GM12878 (cell line): ENCODE results near the gene FUBP1. TPM values are rescaled to one million over a fixed set of nuclear protein-coding genes. Genes with fewer than 3 reads are reported as not detected.
A peak's percentile ranks its signal among the peaks of the same experiment; 100 is the strongest.
"Not testable (repeated sequence)": the region's sequence is repeated elsewhere in the genome, so short reads cannot be mapped to it uniquely, and the experiment has no call there.

Experiments
- ATAC-seq: fragments of 200-7000 bp; cut with Tn5 transposase; 3 replicates; pipeline ENCODE4 v1.9.1; 2020; ENCODE audit warnings: mild to moderate bottlenecking, moderate library complexity
- BruUV-seq: library from RNA; stranded (reverse); fragments of 400-500 nt; replicated peaks from 2 replicates; lab custom pipeline; 2021; lab: Mats Ljungman, UMichigan
- CTCF ChIA-PET: fragments of 300-600 bp; sonication (Branson Sonifier 250); formaldehyde crosslinking; extraction: SDS; loops from one replicate; lab custom pipeline; 2021; ENCODE audit warnings: inconsistent platforms; lab: Yijun Ruan, JAX
- POLR2A ChIA-PET: fragments of 350-600 bp; formaldehyde crosslinking; extraction: SDS; loops from one replicate; lab custom pipeline; 2021; ENCODE audit warnings: inconsistent platforms; lab: Charles Lee
- RAD21 ChIA-PET: fragments of 300-600 bp; sonication (Branson Sonifier 250); formaldehyde crosslinking; loops from one replicate; lab custom pipeline; 2023; ENCODE audit warnings: antibody characterized with exemption; ENCODE audit not compliant: unreplicated experiment; lab: Charles Lee
- SMC1A ChIA-PET: fragments of 300-600 bp; sonication (Branson Sonifier 250); formaldehyde crosslinking; loops from one replicate; lab custom pipeline; 2023; ENCODE audit not compliant: unreplicated experiment, uncharacterized antibody; lab: Charles Lee
- DNase-seq: peaks from one replicate; pipeline ENCODE4 v3.0.0-alpha.2; 2011; ENCODE audit warnings: low read depth, low spot score
- FAIRE-seq: peaks from 3 replicates; lab custom pipeline; 2011; peaks lifted over from hg19 to GRCh38; lab: Jason Lieb, UNC
- H2AFZ ChIP-seq: 2 replicates; pipeline ENCODE4 v1.6.0; 2011; ENCODE audit warnings: low read depth, low read length, control low read depth; ENCODE audit not compliant: control insufficient read depth
- H3K27ac ChIP-seq: 2 replicates; pipeline ENCODE4 v1.5.1; 2011; ENCODE audit warnings: control low read depth; ENCODE audit not compliant: control insufficient read depth, insufficient read depth
- H3K27me3 ChIP-seq, 2 experiments: replicated peaks in 1 of 2; 2 replicates each; pipeline versions ENCODE4 v1.6.0 to v1.6.1; 2011; ENCODE audit warnings: low read length in 1 of 2; ENCODE audit not compliant: control insufficient read depth in 2 of 2, insufficient read depth in 2 of 2
- H3K36me3 ChIP-seq, 2 experiments: 2 replicates each; pipeline ENCODE4 v1.5.1; 2011; ENCODE audit warnings: low read length in 1 of 2; ENCODE audit not compliant: control insufficient read depth in 2 of 2, insufficient read depth in 2 of 2
- H3K4me1 ChIP-seq: 2 replicates; pipeline ENCODE4 v1.6.1; 2011; ENCODE audit warnings: mild to moderate bottlenecking, low read length, moderate library complexity, mixed read lengths; ENCODE audit not compliant: control insufficient read depth, insufficient read depth
- H3K4me2 ChIP-seq: 2 replicates; pipeline ENCODE4 v1.6.0; 2011; ENCODE audit warnings: control low read depth; ENCODE audit not compliant: control insufficient read depth, insufficient read depth
- H3K4me3 ChIP-seq: fragments of 200-600 bp; sonication (generic); 2 replicates; pipeline ENCODE4 v1.5.1; 2016
- H3K79me2 ChIP-seq: 2 replicates; pipeline ENCODE4 v1.6.0; 2011; ENCODE audit warnings: low read length; ENCODE audit not compliant: control insufficient read depth, insufficient read depth
- H3K9ac ChIP-seq: 2 replicates; pipeline ENCODE4 v1.8.0; 2011; ENCODE audit warnings: low read length, control low read depth, mixed read lengths; ENCODE audit not compliant: control insufficient read depth, insufficient read depth
- H3K9me3 ChIP-seq: replicated peaks from 3 replicates; pipeline ENCODE4 v1.5.1; 2011; ENCODE audit warnings: mild to moderate bottlenecking, low read length; ENCODE audit not compliant: control insufficient read depth, insufficient read depth
- H4K20me1 ChIP-seq: 2 replicates; pipeline ENCODE4 v1.6.0; 2011; ENCODE audit not compliant: control insufficient read depth, insufficient read depth
- MYB ChIP-seq: fragments of 150-350 bp; IDR thresholded peaks from 2 replicates; pipeline ENCODE4 v1.6.1; 2014; ENCODE audit warnings: mild to moderate bottlenecking, low read depth, low read length, borderline replicate concordance
- MYC ChIP-seq: IDR thresholded peaks from 2 replicates; pipeline ENCODE4 v1.6.1; 2011; ENCODE audit warnings: mild to moderate bottlenecking, low read length, moderate library complexity, inconsistent platforms; ENCODE audit not compliant: insufficient read depth, insufficient replicate concordance, insufficient read length, severe bottlenecking
- SMAD1 ChIP-seq: fragments of 450-650 bp; IDR thresholded peaks from 2 replicates; pipeline ENCODE4 v1.6.1; 2018; ENCODE audit warnings: mild to moderate bottlenecking, low read depth; ENCODE audit not compliant: partially characterized antibody
- STAT3 ChIP-seq: IDR thresholded peaks from 2 replicates; pipeline ENCODE4 v1.6.1; 2011; ENCODE audit warnings: low read depth, low read length, improper control_type of control experiment
- TAF1 ChIP-seq: IDR thresholded peaks from 2 replicates; pipeline ENCODE4 v1.6.1; 2011; ENCODE audit warnings: mild to moderate bottlenecking, low read depth, low read length, borderline replicate concordance
- YBX1 ChIP-seq: fragments of 450-650 bp; IDR thresholded peaks from 2 replicates; pipeline ENCODE4 v1.6.1; 2016; ENCODE audit warnings: antibody characterized with exemption
- WGBS: methylation state at CpG from one replicate; pipeline ENCODE4 v1.1.6; 2016; ENCODE audit warnings: low lambda C conversion rate; ENCODE audit not compliant: insufficient replicate concordance, insufficient coverage; ENCODE audit errors: missing lambda C conversion rate; 5-methylcytosine and 5-hydroxymethylcytosine counted together
- in situ Hi-C: fragments of 300-500 bp; cut with MboI; formaldehyde crosslinking; loops from 9 replicates; pipeline ENCODE4 v1.14.3; 2018; ENCODE audit warnings: mixed read lengths
- intact Hi-C: fragments of 100-400 bp; cut with micrococcal nuclease; formaldehyde crosslinking; loops from one replicate; pipeline ENCODE4 v1.14.2; 2022; ENCODE audit not compliant: unreplicated experiment
- polyA plus RNA-seq, 11 experiments: library from polyadenylated mRNA; depleted of rRNA in 4 of 11; unstranded in 6 of 11; stranded (reverse) in 5 of 11; fragments of >200 nt; fragmentation: Nextera tagmentation in 4 of 11; fragmentation: Illumina TruSeq in 1 of 11; extraction: Ambion mirVana in 4 of 11; extraction: Trizol in 1 of 11; gene quantifications; 1 replicate in 1 of 11; 2 replicates in 10 of 11; pipeline versions ENCODE4 v1.2.1 to v1.2.3, GENCODE V29; 2011 to 2016; ENCODE audit warnings: inconsistent platforms in 2 of 11, missing spikeins in 2 of 11, low read depth in 1 of 11
- total RNA-seq, 4 experiments: library from RNA; depleted of rRNA in 3 of 4; stranded (reverse); fragments of >200 nt in 3 of 4; fragmentation: Illumina TruSeq in 1 of 4; extraction: Trizol in 1 of 4; gene quantifications; 2 replicates each; pipeline versions ENCODE4 v1.2.1 to v1.2.3, GENCODE V29; 2013 to 2021

The FUBP1 gene
- total and polyA plus RNA-seq, 10 of the 15 experiments (the other 5 are each of a cell fraction or from before 2014, with no cell fraction given), result 110 to 343 (median 191) TPM

- 50% methylated on average over 4 of the region's 4 CpGs for WGBS
- FAIRE-seq, RAD21 ChIA-PET, POLR2A ChIA-PET, H3K27ac ChIP-seq, in situ Hi-C loops, CTCF ChIA-PET, ATAC-seq, H3K4me1 ChIP-seq, SMC1A ChIA-PET, H3K36me3 ChIP-seq, H3K9me3 ChIP-seq, BruUV-seq, H3K79me2 ChIP-seq, H3K4me3 ChIP-seq, H3K4me2 ChIP-seq, H3K27me3 ChIP-seq, H3K9ac ChIP-seq, H2AFZ ChIP-seq, H4K20me1 ChIP-seq, DNase-seq: not testable (repeated sequence)
- intact Hi-C loops, result loop anchor here (5.0 kb wide), 1 partner anchor 36 kb away; no protein-coding TSS in a partner anchor
These were observed 42.3 kb upstream of the FUBP1 start for GRCh38 chr1:78021134-78021533.

- DNase-seq (no peak), FAIRE-seq (no peak), ATAC-seq (peak; percentile 22; the same call in 2 of the 3 replicates)
- Histone ChIP-seq H3K36me3 (peaks cover 0 to 5% of the 10 kb centered on the region in 2 experiments; a peak in 1 of 4 replicates), H3K9me3 (no peaks in the 10 kb centered on the region; the same call in 2 of the 3 replicates), H3K79me2 (no peaks in the 10 kb centered on the region), H3K27ac (no peak overlapping the region), H3K9ac (no peak overlapping the region), H2AFZ (no peak overlapping the region), H3K4me1 (no peaks in the 10 kb centered on the region), H3K4me2 (no peak overlapping the region), H3K4me3 (no peak overlapping the region), H4K20me1 (no peaks in the 10 kb centered on the region), H3K27me3 (no peaks in the 10 kb centered on the region)
- CTCF ChIA-PET, result interaction anchor here (0.8 to 1.5 kb wide), 3 partner anchors 24 to 127 kb away, joined by 3 to 4 read pairs (median 4); no protein-coding TSS in a partner anchor
- TF ChIP-seq MYB, result no peak
- TF ChIP-seq YBX1, result no peak
- no peak for TF ChIP-seq TAF1
- no peak for TF ChIP-seq MYC
- TF ChIP-seq STAT3, result no peak
- no peak for TF ChIP-seq SMAD1
- intact Hi-C loops (no loop called here), in situ Hi-C loops (no loop called here)
- RAD21 ChIA-PET, result no interaction called here
- SMC1A ChIA-PET, result interaction anchor here (0.8 to 2.0 kb wide), 5 partner anchors 9 to 33 kb away, joined by 3 to 8 read pairs (median 4); partner anchors contain the start of gene DNAJB4
- 91% methylated on average over 1 of the region's 1 CpG for WGBS
- POLR2A ChIA-PET, result interaction anchor here (0.7 to 1.4 kb wide), 5 partner anchors 9 to 279 kb away, joined by 3 to 6 read pairs (median 3); partner anchors contain the start of gene DNAJB4
- no TSS peak for BruUV-seq
These were observed 40.2 kb upstream of the FUBP1 start for GRCh38 chr1:78019024-78019423.
